Fibroblast of skin of abdomen (primary cell): ENCODE results near the gene PFKL.
"Not testable (repeated sequence)": the region's sequence is repeated elsewhere in the genome, so short reads cannot be mapped to it uniquely, and the experiment has no call there.

Experiments used
- DNase-seq: peaks from one replicate; pipeline ENCODE4 v3.0.0-alpha.2; 2013

The PFKL gene

GRCh38 chr21:44295163-44295573, 4.7 kb upstream of the PFKL start:
- DNase-seq = no peak

GRCh38 chr21:44295646-44296045, 4.2 kb upstream of the PFKL start:
- no peak for DNase-seq

GRCh38 chr21:44296103-44296519, 3.7 kb upstream of the PFKL start:
- DNase-seq = no peak

GRCh38 chr21:44296916-44297315, 2.9 kb upstream of the PFKL start:
- no peak for DNase-seq

GRCh38 chr21:44297525-44298290, 2.1 kb upstream of the PFKL start:
- peak; percentile 74 for DNase-seq

GRCh38 chr21:44298301-44298700, 1.6 kb upstream of the PFKL start:
- peak; percentile 23 for DNase-seq

- peak; percentile 12 for DNase-seq
Measured at GRCh38 chr21:44299085-44299457, 782 bp upstream of the PFKL start.

GRCh38 chr21:44300262-44300959, 558 bp downstream of the PFKL start:
- peak; percentile 44 for DNase-seq

GRCh38 chr21:44301141-44301540, 1.3 kb downstream of the PFKL start:
- no peak for DNase-seq

GRCh38 chr21:44301961-44302406, 2.1 kb downstream of the PFKL start:
- no peak for DNase-seq

- not testable (repeated sequence) for DNase-seq
Measured at GRCh38 chr21:44302573-44303401, 2.9 kb downstream of the PFKL start.

GRCh38 chr21:44303490-44303981, 3.7 kb downstream of the PFKL start:
- DNase-seq = no peak

GRCh38 chr21:44304011-44304616, 4.3 kb downstream of the PFKL start:
- no peak for DNase-seq

GRCh38 chr21:44304877-44305293, 5.0 kb downstream of the PFKL start:
- peak; percentile 31 for DNase-seq

- DNase-seq = no peak
Measured at GRCh38 chr21:44305691-44306090, 5.8 kb downstream of the PFKL start.

- DNase-seq = no peak
Measured at GRCh38 chr21:44306936-44307704, 7.3 kb downstream of the PFKL start.

- no peak for DNase-seq
Measured at GRCh38 chr21:44310628-44311507, 11.0 kb downstream of the PFKL start.

- no peak for DNase-seq
Measured at GRCh38 chr21:44312089-44312488, 12.2 kb downstream of the PFKL start.

- no peak for DNase-seq
Measured at GRCh38 chr21:44312716-44313115, 12.9 kb downstream of the PFKL start.

GRCh38 chr21:44313451-44313850, 13.6 kb downstream of the PFKL start:
- DNase-seq = no peak

GRCh38 chr21:44314128-44314527, 14.3 kb downstream of the PFKL start:
- DNase-seq = no peak
